ENCODE results near the gene PIH1D1.
"Not testable (repeated sequence)": the region's sequence is repeated elsewhere in the genome, so short reads cannot be mapped to it uniquely, and the experiment has no call there.

PIH1D1 gene

DNA sequence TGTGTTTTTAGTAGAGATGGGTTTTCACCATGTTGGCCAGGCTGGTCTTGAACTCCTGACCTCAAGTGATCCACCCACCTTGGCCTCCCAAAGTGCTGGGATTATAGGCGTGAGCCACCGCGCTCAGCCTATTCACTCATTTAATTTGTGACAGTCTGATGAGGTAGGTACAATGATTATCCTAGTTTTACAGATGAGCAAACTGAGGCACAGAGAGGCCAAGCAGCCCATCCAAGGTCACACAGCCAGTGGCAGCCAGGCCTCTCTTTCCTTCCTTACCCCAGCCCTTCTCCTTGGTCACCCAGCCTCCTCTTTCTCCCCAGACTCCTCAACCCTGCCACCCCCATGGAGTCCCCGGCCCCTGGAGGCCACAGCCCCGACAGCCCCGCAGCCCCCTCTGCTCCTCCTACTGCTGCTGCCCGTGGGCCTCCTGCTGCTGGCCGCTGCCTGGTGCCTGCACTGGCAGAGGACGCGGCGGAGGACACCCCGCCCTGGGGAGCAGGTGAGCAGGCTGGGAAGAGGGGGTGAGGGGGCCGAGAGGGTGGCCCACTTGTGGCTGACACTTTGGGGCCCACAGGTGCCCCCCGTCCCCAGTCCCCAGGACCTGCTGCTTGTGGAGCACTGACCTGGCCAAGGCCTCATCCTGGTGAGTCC is 28.5 kb upstream of the PIH1D1 start:
- DNase-seq = no peak

DNA sequence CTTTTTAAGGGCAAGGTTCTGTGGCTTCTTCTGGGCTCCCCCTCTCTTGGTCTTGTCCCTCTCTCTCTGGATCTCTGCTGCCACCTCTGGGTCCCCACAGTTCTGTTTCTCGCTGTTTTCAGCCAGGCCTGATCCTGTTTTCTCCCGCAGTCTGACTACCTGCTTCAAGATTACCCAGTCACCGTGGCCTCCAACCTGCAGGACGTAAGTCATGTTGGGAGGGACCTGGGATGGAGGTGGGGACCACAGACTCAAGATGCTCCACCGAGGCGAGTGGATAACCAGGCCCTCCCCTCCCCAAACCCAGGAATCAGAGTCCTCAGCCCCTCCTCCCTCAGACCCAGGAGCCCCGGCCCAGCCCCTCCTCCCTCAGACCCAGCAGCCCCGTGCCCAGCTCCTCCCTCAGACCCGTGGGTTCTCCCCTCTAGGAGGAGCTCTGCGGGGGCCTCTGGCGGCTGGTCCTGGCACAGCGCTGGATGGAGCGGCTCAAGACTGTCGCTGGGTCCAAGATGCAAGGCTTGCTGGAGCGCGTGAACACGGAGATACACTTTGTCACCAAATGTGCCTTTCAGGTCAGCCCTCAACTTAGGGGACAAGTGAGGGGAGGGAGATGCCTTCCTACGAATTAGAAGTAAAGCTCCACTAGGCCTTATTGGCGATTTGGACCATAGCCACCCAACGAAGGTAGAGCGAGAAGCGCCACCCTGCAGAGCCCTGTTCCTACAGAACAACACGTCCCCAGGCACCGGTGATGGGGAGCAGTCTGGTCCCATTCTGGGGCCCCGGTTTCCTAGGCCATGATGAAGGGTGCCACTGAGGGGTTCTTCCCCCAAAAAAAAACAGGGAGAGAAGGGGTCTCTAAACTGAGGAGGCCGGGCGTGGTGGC is 24.6 kb upstream of the PIH1D1 start:
- DNase-seq = peak; percentile 63 to 64

GRCh38 chr19:49475191-49475917 is 23.7 kb upstream of the PIH1D1 start:
- no peak for DNase-seq

DNA sequence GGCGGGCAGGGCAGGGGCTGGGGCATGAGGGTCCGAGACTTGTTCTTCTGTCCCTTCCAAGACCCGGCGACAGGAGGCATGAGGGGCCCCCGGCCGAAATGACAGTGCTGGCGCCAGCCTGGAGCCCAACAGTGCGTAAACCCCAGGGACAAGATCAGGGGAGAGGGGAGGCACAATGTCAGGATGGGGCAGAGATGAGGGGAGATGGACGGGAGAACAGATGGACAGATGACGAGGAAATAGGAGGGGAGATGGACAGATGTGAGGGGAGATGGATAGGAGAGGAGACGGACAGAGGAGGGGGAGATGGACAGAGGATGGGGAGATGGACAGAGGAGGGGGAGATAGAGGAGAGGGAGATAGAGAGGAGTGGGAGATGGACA is 22.9 kb upstream of the PIH1D1 start:
- DNase-seq = no peak

DNA sequence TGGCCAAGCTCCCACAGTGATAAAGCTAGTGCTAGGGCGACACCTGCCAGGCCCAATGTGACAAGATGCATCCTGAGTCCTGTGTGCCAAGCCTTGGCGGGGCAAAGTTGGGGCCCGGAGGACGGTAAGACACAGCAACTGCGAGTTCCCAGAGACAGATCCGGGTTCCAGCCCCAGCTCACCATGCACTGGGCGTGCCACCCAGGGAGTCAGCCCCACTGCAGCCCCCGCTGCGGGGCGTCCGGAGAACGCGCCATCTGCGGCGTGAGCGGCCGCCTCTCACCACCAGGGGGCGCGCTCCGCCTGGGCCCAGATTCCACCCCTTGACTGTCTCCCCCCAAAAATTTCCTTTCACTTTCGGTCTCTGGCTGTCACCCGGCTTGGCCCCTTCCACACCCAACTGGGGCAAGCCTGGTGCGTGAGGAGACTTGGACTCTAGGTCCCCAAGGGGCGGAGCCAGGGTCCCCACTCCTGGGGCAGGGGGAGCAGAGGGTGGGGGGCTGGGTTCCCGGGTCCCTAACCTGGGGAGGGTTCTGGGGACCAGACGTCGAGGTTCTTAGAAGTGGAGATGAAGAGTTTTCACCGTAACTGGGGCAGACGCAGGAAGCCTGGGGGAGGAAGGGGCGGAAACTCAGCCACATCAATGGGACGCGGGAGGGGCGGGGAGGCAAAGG is 22.4 kb upstream of the PIH1D1 start, which contains the start of gene FLT3LG:
Gene FLT3LG, plus strand, starts transcription at position 348 of the 674 bp plus-strand sequence. CDS start 425 bp downstream, outside the sequence.
- peak; percentile 89 to 91 for DNase-seq

- not testable (repeated sequence) for DNase-seq
These were observed 21.9 kb upstream of the PIH1D1 start for GRCh38 chr19:49473501-49473867.

DNA sequence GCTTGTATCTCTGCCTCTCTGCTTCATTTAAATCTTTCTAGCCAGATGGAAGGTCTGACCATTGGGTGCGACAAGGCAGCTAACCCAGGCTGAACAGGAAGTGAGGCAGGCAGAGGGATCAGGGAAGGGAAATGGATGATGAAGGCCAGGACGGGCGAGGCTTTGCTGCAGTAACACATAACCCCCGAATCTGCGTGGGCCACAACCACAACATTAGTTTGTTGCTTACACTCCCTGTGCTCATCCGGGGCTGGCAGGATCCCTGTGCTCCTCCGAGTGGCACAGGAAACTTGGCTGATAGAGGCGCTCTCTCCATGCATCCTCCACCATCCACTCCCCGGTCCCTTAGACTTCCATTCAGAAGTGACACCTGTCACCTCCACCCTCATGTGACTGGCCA is 21.3 kb upstream of the PIH1D1 start:
- DNase-seq = no peak

DNA sequence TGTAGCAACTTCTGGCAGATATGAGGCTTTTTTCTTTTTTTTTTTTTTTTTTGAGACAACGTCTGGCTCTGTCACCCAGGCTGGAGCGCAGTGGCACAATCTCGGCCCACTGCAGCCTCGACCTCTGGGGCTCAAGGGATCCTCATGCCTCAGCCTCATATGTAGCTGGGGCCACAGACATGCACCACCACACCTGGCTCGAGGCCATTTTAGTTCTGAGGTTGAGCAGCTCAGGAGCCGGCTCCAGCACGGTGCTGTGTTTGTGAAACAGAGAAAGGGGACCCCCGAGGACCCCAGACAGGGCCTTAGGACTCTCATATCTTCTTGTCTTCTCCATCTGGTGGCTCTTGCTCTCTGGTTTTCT is 19.0 kb upstream of the PIH1D1 start:
- DNase-seq = no peak

GRCh38 chr19:49469828-49470614 is 18.4 kb upstream of the PIH1D1 start:
- DNase-seq = peak; percentile 67 to 69

- peak; percentile 71 to 74 for DNase-seq
These were observed 17.3 kb upstream of the PIH1D1 start for GRCh38 chr19:49468746-49469447.

GRCh38 chr19:49468199-49468598 is 16.6 kb upstream of the PIH1D1 start:
- no peak for DNase-seq

DNA sequence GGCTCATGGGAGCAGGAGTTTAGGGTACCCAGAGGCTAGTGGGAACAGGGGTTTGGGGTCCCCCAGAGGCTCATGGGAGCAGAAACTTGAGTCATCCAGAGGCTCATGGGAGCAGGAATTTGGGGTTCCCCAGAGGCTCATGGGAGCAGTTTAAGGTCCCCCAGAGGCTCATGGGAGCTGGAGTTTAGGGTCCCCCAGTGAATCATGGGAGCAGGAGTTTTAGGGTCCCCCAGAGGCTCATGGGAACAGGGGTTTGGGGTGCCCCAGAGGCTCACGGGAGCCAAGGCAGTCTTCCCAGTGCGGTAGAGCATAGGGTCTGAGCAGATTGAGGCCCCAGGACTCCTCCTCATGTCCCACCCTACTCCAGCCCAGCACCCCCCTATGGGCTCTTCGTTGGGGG is 13.8 kb upstream of the PIH1D1 start:
- no peak for DNase-seq

GRCh38 chr19:49463960-49464740 is 12.5 kb upstream of the PIH1D1 start:
- DNase-seq = no peak

DNA sequence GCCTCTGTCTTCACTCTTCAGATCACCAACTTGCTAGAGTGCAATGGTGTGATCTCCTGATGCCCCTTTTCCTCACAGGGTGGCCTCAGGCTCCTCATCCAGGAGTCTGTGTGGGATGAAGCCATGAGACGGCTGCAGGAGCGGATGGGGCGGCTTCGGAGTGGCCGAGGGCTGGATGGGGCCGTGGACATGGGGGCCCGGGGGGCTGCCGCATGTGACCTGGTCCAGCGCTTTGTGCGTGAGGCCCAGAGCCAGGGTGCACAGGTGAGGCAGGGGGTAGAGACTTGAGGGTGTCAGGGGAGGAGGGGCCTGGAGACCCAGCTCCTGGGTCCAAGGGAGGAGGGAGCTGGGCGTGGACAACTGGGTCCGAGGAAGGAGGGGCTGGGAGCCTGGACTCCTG is 10.9 kb upstream of the PIH1D1 start:
- no peak for DNase-seq

GRCh38 chr19:49461656-49462055 is 10.0 kb upstream of the PIH1D1 start:
- no peak for DNase-seq

- not testable (repeated sequence) for DNase-seq
These were observed 9.5 kb upstream of the PIH1D1 start for GRCh38 chr19:49461130-49461529.

DNA sequence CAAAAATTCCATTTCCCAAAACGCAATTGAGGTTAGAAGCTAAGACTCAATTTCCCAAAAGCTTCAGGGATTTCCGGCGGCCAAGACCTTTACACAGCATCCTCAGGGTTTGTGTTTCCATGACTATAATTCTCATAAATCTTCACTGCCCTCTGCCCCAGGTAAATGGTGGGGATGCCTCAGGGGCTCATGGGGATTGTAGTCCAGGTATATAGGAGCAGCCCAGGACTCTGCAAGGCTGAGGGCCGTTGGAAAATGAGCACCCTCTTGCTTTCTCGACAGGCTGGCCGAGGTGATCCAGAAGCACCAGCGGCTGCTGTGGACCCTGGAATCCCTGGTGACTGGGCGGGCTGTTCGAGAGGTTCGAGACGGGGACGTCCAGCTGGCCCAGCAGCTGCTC is 7.8 kb upstream of the PIH1D1 start:
- no peak for DNase-seq

DNA sequence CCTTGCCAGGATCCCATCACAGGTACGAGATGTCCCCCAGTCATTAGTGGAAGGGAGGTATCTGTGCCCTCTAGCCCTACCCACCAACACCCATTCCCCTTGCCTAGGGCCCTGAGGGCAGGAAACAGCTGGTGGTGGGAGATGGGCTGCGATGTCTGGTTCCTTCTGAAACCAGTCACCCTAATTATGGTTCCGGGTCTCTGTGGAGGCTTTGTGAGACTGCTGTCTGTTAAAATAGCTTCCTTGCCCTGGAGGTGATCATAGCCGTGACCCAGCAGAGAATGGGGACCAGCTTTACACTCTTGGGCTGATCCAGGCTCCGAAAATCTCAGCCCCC is 6.9 kb upstream of the PIH1D1 start:
- DNase-seq = no peak

- DNase-seq = no peak
These were observed 4.7 kb upstream of the PIH1D1 start for GRCh38 chr19:49456326-49456725.

- no peak for DNase-seq
These were observed 4.2 kb upstream of the PIH1D1 start for GRCh38 chr19:49455773-49456172.

DNA sequence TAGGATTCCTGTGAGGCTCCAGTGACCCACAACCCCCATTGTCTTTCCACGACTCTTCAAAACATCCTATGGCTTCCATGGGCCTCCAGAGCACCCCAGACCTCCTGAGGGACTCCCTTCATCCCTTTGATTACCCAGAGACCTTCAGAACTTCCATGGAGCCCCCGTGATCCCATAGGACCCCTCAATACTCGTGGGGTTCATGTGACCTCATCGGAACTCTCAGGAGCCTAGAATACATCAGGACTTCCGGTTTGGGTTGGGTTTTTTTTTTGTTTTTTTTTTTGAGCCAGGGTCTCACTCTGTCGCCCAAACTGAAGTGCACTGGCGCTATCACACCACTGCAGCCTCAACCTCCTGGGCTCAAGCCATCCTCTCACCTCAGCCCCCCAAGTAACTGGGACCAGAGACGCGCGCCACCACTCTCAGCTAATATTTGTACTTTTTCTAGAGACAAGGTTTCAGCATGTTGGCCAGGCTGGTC is 2.2 kb upstream of the PIH1D1 start:
- no peak for DNase-seq
